Measurements from ENCODE around the gene ZNG1F.
"Not testable (repeated sequence)": the region's sequence is repeated elsewhere in the genome, so short reads cannot be mapped to it uniquely, and the experiment has no call there.

Gene ZNG1F

DNA sequence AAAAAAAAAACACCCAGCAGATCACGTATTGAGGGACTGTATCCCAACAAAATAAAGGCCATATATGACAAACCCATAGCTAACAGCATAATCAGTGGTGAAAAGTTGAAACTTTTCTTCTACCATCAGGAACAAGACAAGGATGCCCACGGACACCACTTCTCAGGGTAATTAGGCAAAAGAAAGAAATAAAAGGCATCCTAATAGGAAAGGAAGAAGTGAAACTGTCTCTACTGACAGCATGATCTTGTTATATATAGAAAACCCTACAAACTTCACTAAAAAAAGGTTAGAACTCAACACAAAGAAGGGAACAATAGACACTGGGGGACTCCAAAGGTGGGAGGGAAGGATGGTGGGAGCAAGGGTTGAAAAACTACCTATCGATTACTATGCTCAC lies 102.9 kb downstream of the ZNG1F start:
- DNase-seq (ENCODE audit: low spot score), result not testable (repeated sequence)

DNA sequence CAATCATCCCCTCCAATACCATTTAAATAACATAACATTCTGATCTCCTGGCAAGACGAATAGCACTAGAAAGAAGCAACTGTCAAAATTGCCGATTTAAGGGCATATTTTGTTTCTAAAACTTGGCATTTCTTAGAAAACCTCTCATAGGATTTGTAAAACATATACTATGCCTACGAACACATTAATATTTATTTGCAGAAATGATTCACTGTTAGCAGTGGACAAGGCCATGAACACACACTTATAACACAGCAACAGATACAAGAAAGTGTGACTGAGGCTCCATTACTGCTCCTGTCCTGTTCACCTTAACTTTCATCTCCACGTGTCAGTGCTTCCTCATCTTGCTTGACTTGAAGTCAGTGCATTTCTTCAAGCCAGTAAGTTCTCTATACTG lies 106.8 kb downstream of the ZNG1F start:
- DNase-seq (ENCODE audit: low spot score), result not testable (repeated sequence)
